GM21723 (cell line): Measurements from ENCODE around the gene PFKFB2.

Experiments
- ATAC-seq: cut with Tn5 transposase; IDR thresholded peaks from one replicate; pipeline ENCODE4 v1.9.1; 2021; ENCODE audit warnings: mild to moderate bottlenecking, moderate library complexity; ENCODE audit not compliant: unreplicated experiment

PFKFB2 gene

DNA sequence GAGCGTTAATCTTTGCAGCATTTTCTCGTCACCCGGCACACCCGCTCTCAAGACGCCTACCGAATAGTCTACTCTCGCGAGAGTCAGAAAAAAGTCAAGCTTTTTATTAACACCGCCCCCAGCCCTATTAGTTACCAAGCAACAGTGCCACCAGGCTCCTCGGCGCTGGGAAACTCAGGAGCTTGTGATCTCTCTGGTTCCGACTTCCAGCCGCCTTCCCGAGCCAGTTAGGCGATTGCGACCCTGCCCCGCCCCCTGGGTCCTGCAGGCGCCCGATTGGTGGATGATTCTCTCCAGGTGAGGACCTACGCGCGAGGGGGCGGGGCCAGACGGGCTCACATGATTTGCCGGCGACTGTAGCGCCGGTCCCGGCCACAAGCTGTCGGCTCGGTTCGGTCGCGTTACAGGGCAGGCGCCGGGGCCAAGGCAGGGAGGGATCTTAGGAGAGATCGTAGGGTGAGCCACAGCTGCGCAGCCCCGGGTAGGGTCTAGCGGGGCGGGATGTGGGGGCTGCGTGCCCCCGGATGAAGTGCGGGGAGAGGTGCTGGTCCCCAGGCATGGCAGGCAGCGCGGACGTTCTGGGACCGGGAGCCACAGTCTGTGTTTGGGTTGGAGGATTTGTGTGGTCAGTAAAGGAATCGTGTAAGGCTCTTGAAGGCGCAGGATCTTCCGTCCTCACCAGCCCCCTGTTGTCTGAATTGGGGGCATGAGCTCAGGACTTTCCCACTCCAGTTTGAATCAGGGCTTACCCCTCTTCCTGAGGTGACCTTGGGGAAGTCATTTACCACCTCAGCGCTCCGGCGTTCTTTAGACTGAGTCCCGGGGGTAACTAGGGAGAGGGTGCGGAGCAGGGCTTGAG is at the start of gene PFKFB2:
Gene PFKFB2, plus strand, starts transcription at position 365 of the 859 bp plus-strand sequence. CDS start 1,443 bp downstream, outside the sequence.
- ATAC-seq, result peak; percentile 75

DNA sequence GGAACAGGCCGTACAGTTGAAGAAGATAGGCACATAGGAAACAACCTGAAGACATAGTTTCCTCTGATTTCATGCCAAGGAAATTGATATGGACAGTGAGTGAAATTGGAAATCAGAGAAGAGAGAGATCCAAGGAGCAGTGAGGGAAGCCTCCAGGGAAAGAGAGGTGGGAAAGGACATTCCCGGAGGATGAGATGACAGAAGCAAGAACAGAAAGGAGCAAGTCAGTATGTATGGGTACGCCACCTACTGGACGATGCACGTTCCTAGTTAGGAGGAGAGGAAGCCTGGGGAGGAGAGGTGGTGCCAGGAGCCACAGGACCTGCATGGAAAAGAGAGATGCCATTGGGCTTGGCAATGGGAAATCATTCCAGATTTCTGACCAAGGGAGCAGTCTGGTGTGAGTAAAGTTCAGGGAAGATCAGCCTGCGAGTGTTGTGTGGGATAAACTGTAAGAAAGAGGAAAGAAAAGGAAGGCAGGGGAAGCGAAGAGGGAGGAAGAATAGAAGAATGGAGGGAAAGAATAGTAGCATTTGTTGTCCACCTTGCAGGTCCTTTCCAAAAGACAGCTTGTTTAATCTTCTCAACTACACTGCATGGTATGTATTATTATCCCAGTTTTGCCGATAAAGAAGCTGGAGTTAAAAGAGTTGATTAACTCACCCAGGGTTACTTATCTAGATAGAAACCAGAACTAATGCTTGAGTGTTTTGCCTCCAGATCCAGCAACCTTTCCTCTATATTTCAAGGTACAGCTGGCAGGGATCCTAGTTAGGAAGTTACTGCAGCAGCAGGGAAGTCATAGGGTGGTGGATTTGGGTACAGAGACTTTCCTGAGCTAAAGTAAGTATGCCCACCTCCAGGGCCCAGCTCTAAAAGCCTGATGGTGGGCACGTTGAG is 47.9 kb upstream of the PFKFB2 start:
- no peak for ATAC-seq

GRCh38 chr1:207006083-207006482 is 47.0 kb upstream of the PFKFB2 start:
- no peak for ATAC-seq

DNA sequence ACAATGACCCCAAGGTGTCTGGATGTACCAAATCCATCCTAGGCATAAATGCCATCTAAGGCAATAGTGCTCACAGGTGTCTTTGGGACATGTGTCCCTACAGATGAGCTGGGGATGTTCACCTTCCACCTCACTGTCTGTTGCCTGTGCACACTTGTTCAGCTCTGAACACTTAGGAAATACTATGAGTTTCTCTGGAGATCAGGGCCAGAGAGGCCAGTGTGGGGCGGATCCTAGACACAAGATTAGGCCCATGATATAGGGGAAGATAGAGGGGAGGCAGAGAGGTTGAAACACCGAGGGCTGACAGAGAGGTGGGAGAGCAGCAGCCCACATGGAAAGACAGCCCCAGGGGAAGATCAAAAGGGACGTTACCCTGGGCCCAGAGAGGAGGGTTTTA is 46.2 kb upstream of the PFKFB2 start:
- no peak for ATAC-seq

DNA sequence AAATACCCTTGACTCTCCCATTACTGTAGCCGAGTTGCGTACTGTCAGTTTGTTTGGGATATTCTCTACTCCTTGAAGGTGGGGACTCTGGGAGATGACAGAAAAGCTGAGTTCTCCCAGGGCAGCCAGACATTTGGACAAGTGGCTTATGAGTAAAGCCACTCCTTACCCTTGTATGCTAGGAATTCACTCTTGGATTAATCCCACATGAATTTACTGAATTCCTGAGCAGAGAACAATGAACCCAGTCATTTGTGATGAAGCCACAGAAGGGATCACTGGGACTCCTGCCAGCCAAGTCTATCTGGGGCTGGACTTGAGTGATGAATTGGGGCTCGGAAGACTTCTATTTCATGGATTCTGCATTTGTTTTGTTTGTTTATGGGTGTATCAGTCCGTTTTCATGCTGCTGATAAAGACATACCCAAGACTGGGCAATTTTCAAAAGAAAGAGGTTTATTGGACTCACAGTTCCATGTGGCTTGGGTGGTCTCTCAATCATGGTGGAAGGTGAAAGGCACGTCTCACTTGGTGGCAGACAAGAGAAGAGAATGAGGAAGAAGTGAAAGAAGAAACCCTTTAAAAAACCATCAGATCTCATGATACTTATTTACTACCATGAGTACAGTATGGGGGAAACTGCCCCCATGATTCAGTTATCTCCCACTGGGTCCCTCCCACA is 45.6 kb upstream of the PFKFB2 start:
- no peak for ATAC-seq

DNA sequence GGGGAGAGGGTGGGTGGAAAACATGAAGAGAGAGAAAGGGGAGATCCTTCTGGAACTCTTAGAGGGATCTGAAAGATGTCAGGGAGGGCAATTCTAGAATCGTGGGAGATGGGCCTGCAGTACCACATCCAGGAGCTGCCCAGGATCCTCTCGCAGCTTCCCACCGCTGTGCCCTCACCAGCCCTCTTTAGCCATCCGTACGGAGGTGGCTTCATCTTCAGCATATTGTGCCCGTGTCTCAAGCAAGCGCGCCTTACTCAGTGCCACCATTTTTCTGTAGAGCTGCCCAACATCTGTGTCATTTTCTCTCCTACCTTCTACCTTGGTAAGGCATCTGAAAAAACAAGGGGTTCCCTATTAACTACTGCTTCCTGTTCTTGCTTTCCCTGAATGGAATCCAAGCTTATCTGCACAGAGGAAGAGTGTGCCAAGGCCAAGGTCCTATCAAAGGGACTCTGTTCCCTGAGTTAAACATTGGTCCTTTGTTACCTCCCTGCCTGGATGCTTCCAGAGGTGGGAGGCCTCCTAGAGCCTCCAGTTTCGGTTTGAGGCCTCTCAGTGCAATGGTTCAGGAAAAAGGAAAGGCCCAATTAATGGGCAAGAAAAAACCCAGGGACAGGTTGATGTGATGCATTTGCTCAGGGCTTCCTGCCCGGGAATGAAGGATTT is 43.8 kb upstream of the PFKFB2 start:
- no peak for ATAC-seq

DNA sequence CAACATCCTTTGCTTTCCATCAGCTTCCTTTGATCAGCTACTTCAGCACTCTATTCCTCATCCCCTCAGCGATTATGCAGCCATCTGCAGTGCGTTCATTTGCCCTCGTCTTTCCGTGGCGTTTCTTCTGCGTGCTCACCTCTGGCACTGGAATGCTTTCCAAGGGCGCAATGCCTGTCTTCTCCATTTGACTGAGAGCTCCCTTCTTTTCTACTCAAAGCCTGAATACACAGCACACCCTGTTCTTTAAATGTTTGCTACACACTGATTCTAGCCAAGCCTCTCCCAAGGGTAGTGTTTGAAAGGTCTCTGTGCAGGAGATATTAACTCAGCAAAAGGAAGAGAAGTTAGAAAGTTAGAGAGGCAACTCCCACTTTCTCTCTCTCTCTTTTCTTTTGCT is 43.1 kb upstream of the PFKFB2 start:
- no peak for ATAC-seq

DNA sequence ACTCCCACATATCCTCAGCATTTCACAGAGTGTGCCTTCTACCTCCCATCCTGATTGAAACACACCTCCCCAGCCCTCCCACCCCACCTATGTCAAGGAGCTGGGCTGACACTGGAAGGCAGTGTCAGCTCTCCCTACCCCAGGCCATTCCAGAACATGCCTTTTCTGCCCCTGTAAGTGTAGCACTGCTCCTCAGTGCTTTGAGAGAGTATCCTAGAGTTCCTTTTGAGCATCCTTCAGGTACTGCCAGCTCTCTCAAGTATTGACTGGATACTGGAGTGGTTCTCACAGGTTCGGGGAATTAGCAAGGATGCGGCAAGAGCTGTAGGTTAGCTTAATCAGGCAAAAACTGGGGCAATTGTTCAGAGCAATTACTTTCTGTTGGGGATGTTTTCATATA is 42.3 kb upstream of the PFKFB2 start:
- ATAC-seq, result no peak

- no peak for ATAC-seq
Observed at GRCh38 chr1:207013321-207014085, 39.6 kb upstream of the PFKFB2 start.

- ATAC-seq, result no peak
Observed at GRCh38 chr1:207014728-207015127, 38.3 kb upstream of the PFKFB2 start.

DNA sequence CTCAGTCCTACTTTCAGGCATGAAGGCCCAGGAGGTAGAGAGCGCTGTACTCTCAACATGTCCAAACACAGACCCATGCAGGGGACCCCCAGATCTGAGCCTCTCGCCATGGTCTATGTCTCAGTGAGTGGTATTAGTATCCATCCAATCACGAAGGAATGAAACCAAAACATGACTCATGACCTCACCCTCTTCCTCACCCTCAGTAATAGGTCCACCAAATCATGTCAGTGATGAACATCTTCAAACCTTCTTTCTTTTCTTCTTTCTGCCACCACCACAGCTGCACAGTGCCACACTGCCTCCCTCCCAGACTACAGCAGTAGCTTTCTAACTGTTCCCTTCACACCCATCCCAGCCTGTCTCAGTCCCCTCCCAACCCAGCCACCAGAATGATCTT is 37.3 kb upstream of the PFKFB2 start:
- ATAC-seq, result no peak

DNA sequence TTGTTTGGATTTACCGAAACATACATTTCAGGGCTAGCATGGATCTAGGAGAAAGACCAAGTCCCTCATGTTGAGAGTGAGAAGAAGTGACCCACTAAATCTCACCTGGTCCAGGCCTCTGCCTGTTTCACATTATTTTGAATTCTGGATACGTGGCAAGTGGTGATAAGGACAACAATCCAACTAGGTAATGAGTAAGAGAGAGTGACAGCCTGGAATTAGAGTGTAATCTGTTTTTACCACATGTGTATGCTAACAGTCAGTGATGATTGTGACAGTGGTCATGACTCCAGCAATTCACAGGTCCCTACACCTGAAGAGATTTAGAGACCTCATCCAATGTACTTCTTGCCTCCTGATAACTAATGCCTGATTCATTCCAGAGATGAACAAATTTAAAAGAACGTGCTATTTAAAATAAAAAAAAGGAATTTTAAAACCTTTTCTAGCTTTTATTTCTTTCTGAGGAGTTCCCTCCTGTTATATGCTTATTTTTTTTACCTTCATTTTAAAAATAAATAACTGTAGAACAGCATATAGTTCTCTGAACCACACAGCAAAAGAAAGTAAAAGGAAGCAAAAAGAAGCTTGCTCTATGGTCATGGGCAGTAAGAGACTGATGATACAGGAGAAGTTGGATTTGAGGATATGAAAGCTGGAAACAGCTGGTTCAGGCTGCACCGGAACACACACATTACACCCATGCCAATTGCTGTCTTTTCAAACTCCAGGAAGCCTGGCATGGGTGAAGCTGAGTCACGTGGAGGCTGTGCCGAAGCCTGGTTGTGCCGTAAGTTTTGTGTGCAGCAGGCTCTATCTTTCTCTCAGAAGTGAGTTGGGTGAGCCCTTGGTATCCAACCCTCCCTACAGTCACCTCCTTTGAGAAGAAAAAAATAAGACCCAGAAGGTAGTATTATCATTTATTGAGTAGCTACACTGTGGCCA is 35.2 kb upstream of the PFKFB2 start:
- no peak for ATAC-seq

DNA sequence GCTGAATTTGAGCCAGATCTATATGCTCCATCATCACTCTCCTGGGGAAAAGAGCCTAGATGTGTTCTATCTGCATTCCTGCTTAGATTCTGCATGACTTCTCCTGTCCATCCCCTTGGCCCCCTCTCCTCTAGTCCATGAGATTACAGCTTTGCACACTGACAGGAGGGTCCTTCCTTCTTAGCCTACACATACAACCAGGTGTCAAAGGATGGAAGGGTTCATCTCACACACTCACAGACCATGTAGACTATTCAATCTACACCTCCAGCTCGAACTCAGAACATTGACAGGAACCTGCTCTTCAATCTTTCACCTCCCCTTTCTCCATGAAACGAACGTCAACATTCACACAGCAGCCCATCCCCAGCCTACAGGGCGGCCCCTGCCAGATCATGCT is 34.4 kb upstream of the PFKFB2 start:
- no peak for ATAC-seq

- no peak for ATAC-seq
Observed at GRCh38 chr1:207019161-207019560, 33.9 kb upstream of the PFKFB2 start.

- no peak for ATAC-seq
Observed at GRCh38 chr1:207019661-207020060, 33.4 kb upstream of the PFKFB2 start.

DNA sequence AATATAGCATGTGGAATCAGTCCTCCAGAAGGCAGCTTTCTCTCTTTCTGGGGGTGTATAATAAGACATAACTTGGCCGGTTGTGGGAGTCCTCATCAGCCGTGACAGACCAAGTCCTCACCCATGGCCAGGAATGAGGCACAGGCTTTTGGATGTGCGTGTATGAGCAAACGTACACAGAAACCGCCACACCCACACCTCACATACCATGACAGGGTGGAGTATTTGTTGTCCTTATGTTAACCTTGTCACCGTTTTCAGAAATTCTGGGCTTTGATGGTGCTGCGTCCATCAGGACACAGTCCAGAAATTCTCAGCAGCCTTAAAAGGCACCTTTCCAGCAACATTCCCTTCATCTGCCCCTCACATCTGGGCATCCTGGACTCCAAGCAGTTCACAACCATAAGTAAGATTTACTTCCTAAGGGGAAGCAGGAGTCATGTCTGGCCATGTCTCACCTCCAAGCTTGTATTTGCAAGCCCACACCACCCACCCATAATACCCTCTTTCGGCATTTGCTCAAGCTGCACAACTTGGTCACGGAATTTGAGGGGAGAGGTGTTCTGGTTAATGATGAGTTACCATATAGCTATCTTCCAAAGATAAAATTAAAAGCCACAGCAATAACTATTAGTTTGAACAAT is 32.9 kb upstream of the PFKFB2 start:
- ATAC-seq, result no peak

DNA sequence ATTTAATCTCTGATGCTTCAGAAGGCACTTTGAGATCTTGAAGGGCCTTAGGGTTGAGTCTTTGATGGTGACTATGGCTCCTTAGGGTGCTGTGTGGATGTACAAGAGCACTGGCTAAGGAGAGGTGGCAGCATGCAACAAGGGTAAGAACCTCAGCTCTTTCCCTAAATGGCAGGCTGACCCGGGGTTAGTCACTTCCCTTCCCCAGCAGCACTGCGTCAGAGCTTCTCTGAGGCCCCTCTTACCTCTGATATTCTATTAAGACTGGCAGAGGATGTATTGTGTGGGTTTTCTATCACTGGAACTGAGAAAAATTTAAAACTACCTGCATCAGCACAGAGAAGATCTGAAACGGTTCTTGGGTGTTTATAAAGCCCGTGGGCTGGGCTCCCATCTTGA is 32.4 kb upstream of the PFKFB2 start:
- no peak for ATAC-seq

GRCh38 chr1:207021139-207021861 is 31.8 kb upstream of the PFKFB2 start:
- ATAC-seq, result no peak
